ENCODE measurements around the gene PRTN3.

DNA sequence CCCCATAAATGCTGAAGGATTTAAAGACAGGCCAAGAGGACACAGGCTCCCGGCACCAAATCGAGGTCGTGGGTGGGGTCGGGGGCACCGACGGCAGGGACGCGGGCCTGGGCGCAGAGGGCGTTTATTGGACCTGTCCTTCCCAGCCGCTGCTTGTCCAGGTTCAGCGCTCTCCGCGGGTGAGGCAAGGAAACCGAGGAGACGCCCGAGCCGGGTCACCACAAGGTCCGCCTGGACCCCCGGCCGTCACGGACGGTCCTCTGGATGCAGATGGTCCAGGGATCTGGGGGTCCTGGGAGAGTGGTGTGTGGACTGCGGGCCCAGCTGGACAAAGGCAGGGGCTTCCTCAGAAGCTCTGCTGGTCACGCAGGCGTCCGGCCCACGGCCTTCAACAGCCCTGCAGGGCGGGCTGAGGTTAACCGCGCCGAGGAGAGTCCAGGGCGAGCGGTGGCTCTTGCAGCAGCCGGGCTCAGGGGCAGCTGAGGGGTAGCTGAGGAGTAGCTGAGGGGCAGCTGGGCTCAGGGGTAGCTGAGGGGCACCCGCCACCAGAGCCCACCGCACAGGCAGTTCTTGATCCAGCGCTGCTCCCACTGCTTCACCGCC is 27.2 kb downstream of the PRTN3 start:
- TF ChIP-seq CTCF (IDR thresholded peaks at IDR 0.05) (no peak), EP300 (IDR thresholded peaks at IDR 0.05) (no peak)

Measured in tibial nerve (tissue), 4 donors.